SU-DHL-6 (cell line): ENCODE results near the gene ATG16L1.

Source experiments
- H2AFZ ChIP-seq: fragments of 200-600 bp; sonication (generic); 2 replicates; pipeline ENCODE4 v1.6.1; 2014; ENCODE audit warnings: low read depth, mild to moderate bottlenecking, moderate library complexity, mixed read lengths, antibody characterized with exemption, low read length; ENCODE audit not compliant: severe bottlenecking
- H3F3A ChIP-seq: fragments of 200-600 bp; shearing (Covaris generic); 2 replicates; pipeline ENCODE4 v1.6.0; 2016; ENCODE audit warnings: antibody characterized with exemption, mild to moderate bottlenecking; ENCODE audit not compliant: insufficient read depth
- H3K27ac ChIP-seq: fragments of 200-600 bp; sonication (generic); 2 replicates; pipeline ENCODE4 v1.5.1; 2016; ENCODE audit warnings: low read depth, mild to moderate bottlenecking, low read length, moderate library complexity, mixed read lengths
- H3K27me3 ChIP-seq: fragments of 200-600 bp; sonication (generic), shearing (Covaris generic); 2 replicates; pipeline ENCODE4 v1.6.0; 2014; ENCODE audit warnings: mild to moderate bottlenecking, low read length
- H3K36me3 ChIP-seq: fragments of 200-600 bp; sonication (generic); 2 replicates; pipeline ENCODE4 v1.6.1; 2014; ENCODE audit warnings: mild to moderate bottlenecking, low read length, mixed read lengths
- H3K4me2 ChIP-seq: fragments of 300-600, 200-600 bp; shearing (Covaris generic), sonication (generic); 2 replicates; pipeline ENCODE4 v1.6.0; 2014; ENCODE audit warnings: low read length, low read depth, mild to moderate bottlenecking; ENCODE audit not compliant: poor library complexity, severe bottlenecking
- H3K4me3 ChIP-seq: fragments of 200-600 bp; sonication (generic); 2 replicates; pipeline ENCODE4 v1.5.1; 2014; ENCODE audit warnings: antibody characterized with exemption, low read length, mild to moderate bottlenecking, mixed read lengths; ENCODE audit not compliant: insufficient read depth, poor library complexity, severe bottlenecking
- H3K79me2 ChIP-seq: fragments of 200-600 bp; sonication (generic); 2 replicates; pipeline ENCODE4 v1.6.1; 2014; ENCODE audit warnings: mild to moderate bottlenecking, low read length, moderate library complexity; ENCODE audit not compliant: insufficient read depth
- H3K9ac ChIP-seq: fragments of 200-600 bp; sonication (generic); 2 replicates; pipeline ENCODE4 v1.7.0; 2014; ENCODE audit warnings: mild to moderate bottlenecking, low read length
- H3K9me2 ChIP-seq: fragments of 200-600 bp; sonication (generic); replicated peaks from 2 replicates; pipeline ENCODE4 v1.6.1; 2014; ENCODE audit warnings: low read length; ENCODE audit not compliant: insufficient read depth
- H3K9me3 ChIP-seq: fragments of 200-600 bp; sonication (generic); 2 replicates; pipeline ENCODE4 v1.6.1; 2014; ENCODE audit warnings: low read length, mixed read lengths; ENCODE audit not compliant: insufficient read depth
- H4K20me1 ChIP-seq: fragments of 200-600 bp; sonication (generic); 2 replicates; pipeline ENCODE4 v1.6.1; 2014; ENCODE audit warnings: low read depth, mild to moderate bottlenecking, antibody characterized with exemption, low read length, moderate library complexity, mixed read lengths
- CTCF ChIP-seq: fragments of 200-600 bp; sonication (generic); IDR thresholded peaks from one replicate; pipeline ENCODE4 v1.5.1; 2017; ENCODE audit warnings: antibody characterized with exemption, mild to moderate bottlenecking, low read length, moderate library complexity; ENCODE audit not compliant: insufficient read depth, poor library complexity, severe bottlenecking
- EZH2phosphoT487 ChIP-seq: fragments of 200-600 bp; sonication (generic), shearing (Covaris generic); conservative IDR thresholded peaks from 2 replicates; pipeline ENCODE4 v1.6.1; 2018; ENCODE audit warnings: mild to moderate bottlenecking, antibody characterized with exemption, low read length, moderate library complexity, mixed read lengths

Gene ATG16L1

GRCh38 chr2:233278921-233279320, 27.4 kb downstream of the ATG16L1 start:
- H3K9ac ChIP-seq = no peak overlapping the region
- H3K27me3 ChIP-seq = no peaks in the 10 kb centered on the region
- peaks cover 45% of the 10 kb centered on the region for H3K36me3 ChIP-seq
- no peak overlapping the region for H2AFZ ChIP-seq
- no peaks in the 10 kb centered on the region for H3F3A ChIP-seq
- H3K27ac ChIP-seq = no peak overlapping the region
- TF ChIP-seq CTCF (no peak), EZH2phosphoT487 (no peak)
- no peaks in the 10 kb centered on the region for H3K79me2 ChIP-seq
- H3K4me3 ChIP-seq = no peak overlapping the region
- no peaks in the 10 kb centered on the region for H3K9me2 ChIP-seq
- no peaks in the 10 kb centered on the region for H3K9me3 ChIP-seq
- H4K20me1 ChIP-seq = no peaks in the 10 kb centered on the region
- no peak overlapping the region for H3K4me2 ChIP-seq

GRCh38 chr2:233280114-233280693, 28.7 kb downstream of the ATG16L1 start:
- H3K27ac ChIP-seq = no peak overlapping the region
- TF ChIP-seq CTCF = no peak
- no peak for TF ChIP-seq EZH2phosphoT487
- no peaks in the 10 kb centered on the region for H4K20me1 ChIP-seq
- H3K9ac ChIP-seq = no peak overlapping the region
- H3K79me2 ChIP-seq = no peaks in the 10 kb centered on the region
- H2AFZ ChIP-seq = no peak overlapping the region
- no peaks in the 10 kb centered on the region for H3K9me3 ChIP-seq
- peaks cover 43% of the 10 kb centered on the region; the same call in 1 of the 2 replicates for H3K36me3 ChIP-seq
- no peak overlapping the region for H3K4me2 ChIP-seq
- H3K4me3 ChIP-seq = no peak overlapping the region
- no peaks in the 10 kb centered on the region for H3K27me3 ChIP-seq
- no peaks in the 10 kb centered on the region for H3F3A ChIP-seq
- no peaks in the 10 kb centered on the region for H3K9me2 ChIP-seq

- H3K4me3 ChIP-seq = no peak overlapping the region
- no peaks in the 10 kb centered on the region for H4K20me1 ChIP-seq
- no peak overlapping the region for H3K27ac ChIP-seq
- no peak overlapping the region for H3K9ac ChIP-seq
- no peak overlapping the region for H3K4me2 ChIP-seq
- no peak overlapping the region for H2AFZ ChIP-seq
- no peaks in the 10 kb centered on the region for H3K27me3 ChIP-seq
- TF ChIP-seq EZH2phosphoT487 (no peak), CTCF (no peak)
- H3K9me3 ChIP-seq = no peaks in the 10 kb centered on the region
- H3K36me3 ChIP-seq = peaks cover 43% of the 10 kb centered on the region; the same call in 1 of the 2 replicates
- H3K9me2 ChIP-seq = no peaks in the 10 kb centered on the region
- no peaks in the 10 kb centered on the region for H3F3A ChIP-seq
- no peaks in the 10 kb centered on the region for H3K79me2 ChIP-seq
Measured at GRCh38 chr2:233281553-233281952, 30.1 kb downstream of the ATG16L1 start.
